Heart left ventricle (tissue), 16 donors: ENCODE data around the gene HMGN2. TPM values are rescaled to one million over a fixed set of nuclear protein-coding genes. Genes with fewer than 3 reads are reported as not detected.
"Not testable (repeated sequence)": the region's sequence is repeated elsewhere in the genome, so short reads cannot be mapped to it uniquely, and the experiment has no call there.

Experiments used
- ATAC-seq, 4 donors: fragments of 200-7000 bp; cut with Tn5 transposase; one replicate each; pipeline ENCODE4 v1.9.1; 2020 to 2022; ENCODE audit warnings: moderate library complexity in 4 of 4, mild to moderate bottlenecking in 3 of 4, moderate number of reproducible peaks in 1 of 4
- DNase-seq, 5 donors: peaks; one replicate each; pipeline ENCODE4 v3.0.0-alpha.2; 2020
- H3K27ac ChIP-seq, 12 donors: fragments of 200-600 bp; sonication (generic) in 4 of 12; one replicate each; pipeline versions ENCODE4 v1.5.0 to v1.8.0; 2016 to 2022; ENCODE audit warnings: mild to moderate bottlenecking in 2 of 12
- H3K27me3 ChIP-seq, 9 donors: fragments of 200-600 bp; sonication (generic) in 2 of 9; one replicate each; pipeline versions ENCODE4 v1.5.1 to v1.8.0; 2016 to 2022; ENCODE audit warnings: mild to moderate bottlenecking in 3 of 9
- H3K36me3 ChIP-seq, 9 donors: fragments of 200-600 bp; sonication (generic) in 2 of 9; one replicate each; pipeline versions ENCODE4 v1.5.0 to v1.8.0; 2018 to 2022; ENCODE audit warnings: mild to moderate bottlenecking in 2 of 9
- H3K4me1 ChIP-seq, 12 donors: fragments of 200-600 bp; sonication (generic) in 4 of 12; one replicate each; pipeline versions ENCODE4 v1.5.0 to v1.8.0; 2016 to 2022; ENCODE audit warnings: mild to moderate bottlenecking in 3 of 12
- H3K4me3 ChIP-seq, 12 donors: fragments of 200-600 bp; sonication (generic) in 4 of 12; one replicate each; pipeline versions ENCODE4 v1.5.0 to v1.8.0; 2017 to 2022; ENCODE audit warnings: mild to moderate bottlenecking in 9 of 12, moderate library complexity in 4 of 12
- H3K9me3 ChIP-seq, 12 donors: fragments of 200-600 bp; sonication (generic) in 4 of 12; one replicate each; pipeline versions ENCODE4 v1.5.0 to v1.8.0; 2016 to 2022; ENCODE audit warnings: mild to moderate bottlenecking in 1 of 12
- POLR2A ChIP-seq, 2 donors: fragments of 450-650 bp; IDR thresholded peaks; one replicate each; pipeline ENCODE4 v1.6.1; 2017; ENCODE audit warnings: antibody characterized with exemption in 2 of 2, mild to moderate bottlenecking in 2 of 2, moderate library complexity in 2 of 2
- WGBS, 4 donors: extraction: QIAGEN DNeasy Blood & Tissue Kit in 2 of 4; methylation state at CpG; one replicate each; pipeline versions ENCODE4 v1.1.5 to v1.1.7; 2013 to 2018; 5-methylcytosine and 5-hydroxymethylcytosine counted together
- intact Hi-C, 10 donors: fragments of 100-400 bp; cut with DNase I; formaldehyde crosslinking; loops; one replicate each; pipeline versions ENCODE4 v1.11.1 to v1.14.2; 2022
- polyA plus RNA-seq, 2 donors: library from polyadenylated mRNA; stranded (reverse); fragments of 200-250 nt; gene quantifications; one replicate each; pipeline ENCODE4 v1.2.3, GENCODE V29; 2013
- total RNA-seq, 9 donors: library from RNA; depleted of rRNA in 2 of 9; stranded (reverse); fragments of >200 nt in 2 of 9; fragmentation: NEBNext Ultra II Directional in 3 of 9; extraction: Animal tissue kit (Norgen Biotek cat#: 25700) in 3 of 9; gene quantifications; one replicate each; pipeline versions ENCODE4 v1.1.0 to v1.2.4, GENCODE V29; 2016 to 2023
- TF ChIP-seq, protein P1 (sequence below), 12 donors: fragments of 200-600 bp; sonication (generic) in 4 of 12; IDR thresholded peaks; one replicate each; pipeline versions ENCODE4 v1.5.0 to v1.8.0; 2018 to 2022; ENCODE audit warnings: antibody characterized with exemption in 12 of 12, mild to moderate bottlenecking in 5 of 12
- donor health status: ischemic (EF 13 %, LVEDD 7.1; RV severe dilation, severe dysfunction).
- donor health status: healthy with polysubstance abuse.
- donor health status: DM: no; HTN: yes; CAD: no.
- donor health status: DM: no; HTN: no; CAD: no.
- donor health status: ischemic (EF 25% LVEDD 6.9; RV normal size, moderate dysfunction).
- donor health status: ischemic (EF 25% LVEDD 5.7; RV mildly dilated, moderate dysfunction).
- donor health status: healthy.
- donor health status: DM: yes; HTN: yes; CAD: no.
- donor health status: ischemic (EF 35%, LVEDD 5.7; RV mildly dilated, moderate dysfunction).
- donor health status: nonischemic (EF 11% LVEDD 7.7; RV severe dilation, severe dysfunction).
- donor health status: DM: yes; HTN: yes; CAD: no.
- donor health status: PGD.
- donor health status: ischemic (EF 29% LVEDD 5.4; RV normal size, mild dysfunction).
- donor health status: nonischemic (EF 23%, LVEDD 6.1; RV moderate dilation, normal function).

Gene HMGN2
- total and polyA plus RNA-seq, 11 donors, result 66.3 to 256 (median 123) TPM

DNA sequence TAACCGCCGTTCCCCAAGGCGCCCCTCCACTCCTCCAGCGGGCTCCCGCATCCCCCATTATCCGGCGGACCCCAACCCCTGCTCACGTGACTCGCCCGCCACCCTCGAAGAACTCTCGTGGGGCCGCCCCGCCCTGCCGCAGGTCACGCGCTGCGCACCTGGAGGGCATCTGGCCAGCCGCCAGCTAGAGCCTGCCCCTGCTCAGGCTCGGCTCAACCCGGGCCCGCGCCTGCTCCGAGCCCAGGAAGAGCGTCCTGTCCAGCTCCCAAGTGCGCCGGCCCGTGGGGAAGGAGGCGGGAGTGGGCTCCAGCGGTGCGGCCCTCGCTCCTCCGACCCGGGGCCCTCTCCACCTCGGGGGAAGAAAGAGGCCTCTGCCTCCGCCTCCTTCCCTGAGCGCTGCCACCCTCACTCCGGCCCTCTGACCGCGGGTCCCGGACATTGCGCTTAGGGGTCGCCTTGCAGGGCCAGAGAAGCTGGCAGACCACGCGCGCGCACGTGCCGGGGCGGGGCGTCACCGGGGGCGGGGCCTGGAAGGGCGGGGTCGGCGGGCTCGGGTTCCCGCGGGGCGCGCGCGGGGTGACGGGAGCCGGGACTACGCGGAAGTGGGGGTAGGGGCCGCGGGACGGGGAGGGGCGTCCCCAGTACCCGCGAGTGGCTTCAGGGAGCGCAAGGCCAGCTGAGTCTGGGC lies 28.4 kb downstream of the HMGN2 start:
- TF ChIP-seq, protein P1, sequence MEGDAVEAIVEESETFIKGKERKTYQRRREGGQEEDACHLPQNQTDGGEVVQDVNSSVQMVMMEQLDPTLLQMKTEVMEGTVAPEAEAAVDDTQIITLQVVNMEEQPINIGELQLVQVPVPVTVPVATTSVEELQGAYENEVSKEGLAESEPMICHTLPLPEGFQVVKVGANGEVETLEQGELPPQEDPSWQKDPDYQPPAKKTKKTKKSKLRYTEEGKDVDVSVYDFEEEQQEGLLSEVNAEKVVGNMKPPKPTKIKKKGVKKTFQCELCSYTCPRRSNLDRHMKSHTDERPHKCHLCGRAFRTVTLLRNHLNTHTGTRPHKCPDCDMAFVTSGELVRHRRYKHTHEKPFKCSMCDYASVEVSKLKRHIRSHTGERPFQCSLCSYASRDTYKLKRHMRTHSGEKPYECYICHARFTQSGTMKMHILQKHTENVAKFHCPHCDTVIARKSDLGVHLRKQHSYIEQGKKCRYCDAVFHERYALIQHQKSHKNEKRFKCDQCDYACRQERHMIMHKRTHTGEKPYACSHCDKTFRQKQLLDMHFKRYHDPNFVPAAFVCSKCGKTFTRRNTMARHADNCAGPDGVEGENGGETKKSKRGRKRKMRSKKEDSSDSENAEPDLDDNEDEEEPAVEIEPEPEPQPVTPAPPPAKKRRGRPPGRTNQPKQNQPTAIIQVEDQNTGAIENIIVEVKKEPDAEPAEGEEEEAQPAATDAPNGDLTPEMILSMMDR (IDR thresholded peaks at IDR 0.05), result peak in 4 of 12 donors; percentile 0 to 36 (median 8)
- peak in 1 of 2 donors; percentile 62 for TF ChIP-seq POLR2A (IDR thresholded peaks at IDR 0.05)
- no peaks in the 10 kb centered on the region for H3K36me3 ChIP-seq
- H3K27me3 ChIP-seq, result no peaks in the 10 kb centered on the region
- intact Hi-C loops, result loop anchor here in 5 of 10 donors (1.0 to 10.0 kb wide), 8 partner anchors 28 to 377 kb away; partner anchors contain the start of genes HMGN2 (in 1 of the 5) and PIGV (in 1 of the 5)
- 0 to 3% (median 1%) methylated on average over 5 to 74 of the region's 74 CpGs for WGBS, 4 donors
- no peaks in the 10 kb centered on the region for H3K9me3 ChIP-seq
- ATAC-seq (peak; percentile 64 to 94 (median 92)), DNase-seq (peak; percentile 90 to 96 (median 92))
- H3K27ac ChIP-seq, result peak overlapping the region; percentile 70 to 97 (median 94)
- peak overlapping the region; percentile 52 to 80 (median 71) for H3K4me3 ChIP-seq
- peaks cover 0 to 19% (median 13%) of the 10 kb centered on the region in 12 donors for H3K4me1 ChIP-seq

DNA sequence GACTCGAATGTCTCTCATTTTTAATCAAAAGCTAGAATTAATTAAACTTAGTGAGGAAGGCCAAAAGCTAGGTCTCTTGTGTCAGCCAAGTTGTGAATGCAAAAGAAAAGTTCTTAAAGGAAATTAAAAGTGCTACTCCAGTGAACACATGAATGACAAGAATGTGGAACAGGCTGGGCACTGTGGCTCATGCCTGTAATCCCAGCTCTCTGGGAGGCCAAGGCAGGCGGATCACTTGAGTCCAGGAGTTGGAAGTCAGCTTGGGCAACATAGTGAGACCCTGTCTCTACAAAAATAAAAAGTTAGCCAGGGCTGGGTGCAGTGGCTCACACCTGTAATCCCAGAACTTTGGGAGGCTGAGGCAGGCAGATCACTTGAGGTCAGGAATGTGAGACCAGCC lies 38.5 kb downstream of the HMGN2 start:
- not testable (repeated sequence) for ATAC-seq

DNA sequence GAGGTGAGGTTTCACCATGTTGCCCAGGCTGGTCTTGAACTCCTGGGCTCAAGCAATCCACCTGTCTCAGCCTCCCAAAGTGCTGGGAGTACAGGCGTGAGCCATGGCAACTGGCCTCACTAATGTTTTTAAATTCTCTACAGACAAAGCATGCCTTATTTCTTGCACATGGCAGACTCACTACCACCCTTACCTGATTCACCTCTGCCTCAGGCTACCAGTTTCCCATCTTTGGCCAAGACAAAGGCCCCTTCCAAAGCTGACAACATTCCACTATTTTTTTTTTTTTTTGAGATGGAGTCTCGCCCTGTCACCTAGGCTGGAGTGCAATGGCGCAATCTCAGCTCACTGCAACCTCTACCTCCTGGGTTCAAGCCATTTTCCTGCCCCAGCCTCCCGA lies 43.6 kb downstream of the HMGN2 start:
- H3K36me3 ChIP-seq, H3K27me3 ChIP-seq, H3K4me1 ChIP-seq, H3K27ac ChIP-seq, ATAC-seq, H3K9me3 ChIP-seq, DNase-seq, H3K4me3 ChIP-seq, intact Hi-C loops: not testable (repeated sequence)
- WGBS, 4 donors, result 78 to 95% (median 92%) methylated on average over 4 of the region's 4 CpGs

More for the DNA sequence above, 38.5 kb downstream of the HMGN2 start:
- H3K36me3 ChIP-seq, H3K27ac ChIP-seq, H3K4me1 ChIP-seq, H3K9me3 ChIP-seq, H3K27me3 ChIP-seq, intact Hi-C loops, H3K4me3 ChIP-seq, DNase-seq: not testable (repeated sequence)
- 82 to 86% (median 84%) methylated on average over 2 of the region's 2 CpGs for WGBS, 4 donors

DNA sequence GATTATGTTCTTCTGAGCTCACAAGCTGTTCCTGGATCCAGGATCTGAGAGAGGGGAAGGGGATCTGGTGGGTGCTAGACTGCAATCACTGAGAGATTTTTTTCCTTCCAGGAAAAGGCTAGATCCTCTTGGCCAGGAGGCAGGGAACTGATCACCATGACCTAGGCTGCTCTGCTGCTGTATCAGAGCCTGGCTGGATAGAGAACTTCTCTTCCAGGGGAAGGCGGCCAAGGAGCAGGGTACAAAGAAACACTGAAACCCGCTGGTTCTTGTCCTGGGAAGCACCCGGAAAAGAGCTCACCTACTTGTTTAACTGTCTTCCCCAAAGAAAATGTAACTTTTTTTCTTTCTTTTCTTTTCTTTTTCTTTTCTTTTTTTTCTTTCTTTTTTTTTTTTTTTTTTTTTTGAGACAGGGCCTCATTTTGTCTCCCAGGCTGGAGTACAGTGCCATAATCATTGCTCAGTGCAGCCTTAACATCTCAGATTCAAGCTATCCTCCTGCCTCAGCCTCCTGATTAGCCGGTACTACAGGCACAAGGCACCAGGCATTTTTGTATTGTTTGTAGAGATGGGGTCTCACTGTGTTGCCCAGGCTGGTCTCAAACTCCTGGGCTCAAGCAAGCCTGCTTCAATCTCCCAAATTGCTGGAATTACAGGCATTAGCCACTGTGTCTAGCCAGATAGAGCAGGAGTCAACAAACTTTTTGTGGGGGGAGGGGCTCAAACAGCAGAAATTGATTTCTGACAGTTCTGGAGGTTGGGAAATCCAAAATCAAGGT lies 44.9 kb downstream of the HMGN2 start:
- WGBS, 4 donors, result 85 to 94% (median 92%) methylated on average over 4 of the region's 4 CpGs
- Histone ChIP-seq H3K4me3 (no peak overlapping the region), H3K9me3 (no peaks in the 10 kb centered on the region), H3K27me3 (peaks cover 0 to 8% (median 0%) of the 10 kb centered on the region in 9 donors), H3K4me1 (peaks cover 0 to 3% (median 0%) of the 10 kb centered on the region in 12 donors), H3K36me3 (no peaks in the 10 kb centered on the region), H3K27ac (no peak overlapping the region)
- DNase-seq (no peak), ATAC-seq (no peak)
- intact Hi-C loops, result no loop called here
- TF ChIP-seq, protein P1 (IDR thresholded peaks at IDR 0.05), result no peak
- no peak for TF ChIP-seq POLR2A (IDR thresholded peaks at IDR 0.05)

DNA sequence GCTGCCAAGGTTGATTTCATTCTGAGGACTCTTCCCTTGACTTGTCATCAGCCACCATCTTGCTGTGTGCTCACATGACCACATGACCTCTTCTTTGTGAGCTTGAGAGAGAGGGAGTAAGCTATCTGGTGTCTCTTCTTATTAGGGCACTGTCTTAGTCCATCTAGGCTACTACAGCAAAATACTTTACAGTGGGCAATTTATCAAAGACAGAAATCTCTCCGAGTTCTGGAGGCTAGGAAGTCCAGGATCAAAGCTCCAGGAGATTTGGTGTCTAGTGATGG lies 45.5 kb downstream of the HMGN2 start:
- peaks cover 0 to 13% (median 0%) of the 10 kb centered on the region in 9 donors for H3K27me3 ChIP-seq
- no peak for DNase-seq
- no peak overlapping the region for H3K4me3 ChIP-seq
- H3K9me3 ChIP-seq, result no peaks in the 10 kb centered on the region
- peaks cover 0 to 3% (median 0%) of the 10 kb centered on the region in 12 donors for H3K4me1 ChIP-seq
- ATAC-seq, result no peak
- no peak for TF ChIP-seq POLR2A (IDR thresholded peaks at IDR 0.05)
- 58 to 96% (median 77%) methylated on average over 1 of the region's 1 CpG for WGBS, 4 donors
- intact Hi-C loops, result no loop called here
- H3K27ac ChIP-seq, result no peak overlapping the region
- H3K36me3 ChIP-seq, result no peaks in the 10 kb centered on the region
